HuH-7.5 (cell line): ENCODE measurements around the gene ACVR1.
"Not testable (repeated sequence)": the region's sequence is repeated elsewhere in the genome, so short reads cannot be mapped to it uniquely, and the experiment has no call there.

Experiments
- DNase-seq: peaks from one replicate; pipeline ENCODE4 v3.0.0; 2011; ENCODE audit warnings: low spot score

The ACVR1 gene

GRCh38 chr2:157826644-157827043 lies 49.5 kb downstream of the ACVR1 start:
- DNase-seq: not testable (repeated sequence)

GRCh38 chr2:157825885-157826284 lies 50.2 kb downstream of the ACVR1 start:
- no peak for DNase-seq

- DNase-seq: no peak
These were observed 53.1 kb downstream of the ACVR1 start for GRCh38 chr2:157822993-157823392.

GRCh38 chr2:157822533-157822932 lies 53.6 kb downstream of the ACVR1 start:
- no peak for DNase-seq

- DNase-seq: no peak
These were observed 54.5 kb downstream of the ACVR1 start for GRCh38 chr2:157821519-157822131.

GRCh38 chr2:157820193-157820592 lies 55.9 kb downstream of the ACVR1 start:
- no peak for DNase-seq

- DNase-seq: no peak
These were observed 56.4 kb downstream of the ACVR1 start for GRCh38 chr2:157819761-157820160.

GRCh38 chr2:157818227-157818626 lies 57.9 kb downstream of the ACVR1 start:
- DNase-seq: no peak

GRCh38 chr2:157815421-157815820 lies 60.7 kb downstream of the ACVR1 start:
- no peak for DNase-seq

GRCh38 chr2:157813467-157813866 lies 62.7 kb downstream of the ACVR1 start:
- DNase-seq: no peak

- no peak for DNase-seq
These were observed 66.1 kb downstream of the ACVR1 start for GRCh38 chr2:157810037-157810436.

GRCh38 chr2:157809212-157809611 lies 66.9 kb downstream of the ACVR1 start:
- no peak for DNase-seq

- DNase-seq: no peak
These were observed 67.7 kb downstream of the ACVR1 start for GRCh38 chr2:157808421-157808820.

GRCh38 chr2:157806426-157807077 lies 69.6 kb downstream of the ACVR1 start:
- no peak for DNase-seq

- DNase-seq: no peak
These were observed 70.6 kb downstream of the ACVR1 start for GRCh38 chr2:157805519-157805918.

- no peak for DNase-seq
These were observed 71.8 kb downstream of the ACVR1 start for GRCh38 chr2:157804355-157804754.

- DNase-seq: no peak
These were observed 72.2 kb downstream of the ACVR1 start for GRCh38 chr2:157803952-157804351.

GRCh38 chr2:157803476-157803875 lies 72.7 kb downstream of the ACVR1 start:
- no peak for DNase-seq

GRCh38 chr2:157800838-157801495 lies 75.2 kb downstream of the ACVR1 start:
- no peak for DNase-seq

GRCh38 chr2:157793053-157793612 lies 83.0 kb downstream of the ACVR1 start:
- no peak for DNase-seq

- no peak for DNase-seq
These were observed 83.6 kb downstream of the ACVR1 start for GRCh38 chr2:157792335-157793052.

GRCh38 chr2:157790780-157791179 lies 85.3 kb downstream of the ACVR1 start:
- DNase-seq: no peak
